Left ventricle myocardium superior (tissue), 1 donor: Measurements from ENCODE around the gene PCDHB11. TPM values are rescaled to one million over a fixed set of nuclear protein-coding genes. Genes with fewer than 3 reads are reported as not detected.
A peak's percentile ranks its signal among the peaks of the same experiment; 100 is the strongest.
"Not testable (repeated sequence)": the region's sequence is repeated elsewhere in the genome, so short reads cannot be mapped to it uniquely, and the experiment has no call there.

Experiments
- ATAC-seq: fragments of 200-7000 bp; cut with Tn5 transposase; one replicate; pipeline ENCODE4 v1.9.1; 2020; ENCODE audit warnings: mild to moderate bottlenecking, moderate library complexity
- DNase-seq: peaks from one replicate; pipeline ENCODE4 v3.0.0-alpha.2; 2020
- intact Hi-C: fragments of 100-400 bp; cut with micrococcal nuclease; formaldehyde crosslinking; loops from one replicate; pipeline ENCODE4 v1.11.0; 2022
- long read RNA-seq: library from polyadenylated mRNA; unstranded; transcript quantifications from one replicate; pipeline ENCODE4 v2.0.0, GENCODE V29; 2021
- total RNA-seq: library from RNA; stranded (reverse); fragmentation: NEBNext Ultra II Directional; extraction: Animal tissue kit (Norgen Biotek cat#: 25700); gene quantifications from one replicate; pipeline ENCODE4 v1.2.1, GENCODE V29; 2021
- donor health status: DM: no; HTN: yes; CAD: no; lungs with severe emphysema.

The PCDHB11 gene
- total RNA-seq = 0.74 TPM
- long read RNA-seq = 0 reads

- intact Hi-C loops = no loop called here
- DNase-seq = no peak
- ATAC-seq = no peak
Measured at GRCh38 chr5:141199359-141200235, at the start of gene PCDHB11. PCDHB11 (plus strand) TSS chr5:141199627; CDS start chr5:141199775, 148 bp downstream.

- DNase-seq = no peak
- intact Hi-C loops = no loop called here
- ATAC-seq = no peak
Measured at GRCh38 chr5:141149812-141150211, 49.6 kb upstream of the PCDHB11 start, which contains the start of gene PCDHB6. PCDHB6 (plus strand) TSS chr5:141150057; CDS start chr5:141150258, 201 bp downstream.

GRCh38 chr5:141150224-141150992 lies 49.0 kb upstream of the PCDHB11 start:
- intact Hi-C loops = no loop called here
- ATAC-seq = no peak
- DNase-seq = no peak

DNA sequence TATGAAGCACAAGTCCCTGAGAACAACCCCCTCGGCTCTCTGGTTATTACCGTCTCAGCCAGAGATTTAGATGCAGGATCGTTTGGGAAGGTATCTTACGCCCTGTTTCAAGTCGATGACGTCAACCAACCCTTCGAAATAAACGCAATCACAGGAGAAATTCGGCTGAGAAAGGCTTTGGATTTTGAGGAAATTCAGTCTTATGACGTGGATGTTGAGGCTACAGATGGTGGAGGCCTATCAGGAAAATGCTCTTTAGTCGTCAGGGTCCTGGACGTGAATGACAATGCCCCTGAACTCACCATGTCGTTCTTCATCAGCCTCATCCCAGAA lies 48.5 kb upstream of the PCDHB11 start:
- intact Hi-C loops = no loop called here
- ATAC-seq (no peak), DNase-seq (no peak)

GRCh38 chr5:141151632-141152031 lies 47.8 kb upstream of the PCDHB11 start:
- ATAC-seq, intact Hi-C loops, DNase-seq: not testable (repeated sequence)

- intact Hi-C loops, ATAC-seq, DNase-seq: not testable (repeated sequence)
Measured at GRCh38 chr5:141152096-141152495, 47.3 kb upstream of the PCDHB11 start.

DNA sequence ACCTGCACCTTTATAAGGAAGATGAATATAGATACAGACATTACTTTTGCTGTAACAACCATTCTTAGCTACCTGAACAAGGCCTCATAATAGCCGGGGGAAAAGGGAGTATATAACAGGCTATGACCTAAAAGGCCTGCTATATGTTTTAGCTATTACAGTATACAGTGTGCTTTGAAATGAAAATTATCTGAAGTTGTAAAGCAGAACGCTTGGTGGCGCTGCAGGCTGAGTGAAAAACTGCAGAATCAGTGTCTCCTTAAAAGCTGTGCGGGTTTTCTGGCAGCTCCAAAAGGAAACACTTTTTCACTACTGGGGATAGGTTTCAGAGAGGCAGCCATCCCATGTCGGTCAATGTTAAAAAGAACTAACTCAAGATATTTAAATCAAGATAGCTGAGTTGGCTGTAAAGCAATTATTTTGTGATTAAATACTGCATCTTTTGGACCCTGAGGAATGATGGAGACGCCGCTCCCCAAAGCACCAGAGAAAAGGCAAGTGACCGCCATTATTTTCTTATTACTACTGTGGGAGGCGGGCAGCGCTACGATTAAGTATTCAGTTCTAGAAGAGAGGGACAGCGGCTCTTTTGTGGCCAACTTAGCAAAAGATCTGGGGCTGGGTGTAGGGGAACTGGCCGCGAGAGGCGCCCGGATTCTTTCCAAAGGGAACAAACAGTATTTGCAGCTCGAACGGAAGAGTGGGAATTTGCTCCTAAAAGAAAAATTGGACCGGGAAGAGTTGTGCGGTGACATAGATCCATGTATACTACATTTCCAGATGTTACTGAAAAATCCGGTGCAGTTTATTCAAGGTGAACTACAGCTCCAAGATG lies 43.7 kb upstream of the PCDHB11 start:
- ATAC-seq (no peak), DNase-seq (no peak)
- intact Hi-C loops = no loop called here

DNA sequence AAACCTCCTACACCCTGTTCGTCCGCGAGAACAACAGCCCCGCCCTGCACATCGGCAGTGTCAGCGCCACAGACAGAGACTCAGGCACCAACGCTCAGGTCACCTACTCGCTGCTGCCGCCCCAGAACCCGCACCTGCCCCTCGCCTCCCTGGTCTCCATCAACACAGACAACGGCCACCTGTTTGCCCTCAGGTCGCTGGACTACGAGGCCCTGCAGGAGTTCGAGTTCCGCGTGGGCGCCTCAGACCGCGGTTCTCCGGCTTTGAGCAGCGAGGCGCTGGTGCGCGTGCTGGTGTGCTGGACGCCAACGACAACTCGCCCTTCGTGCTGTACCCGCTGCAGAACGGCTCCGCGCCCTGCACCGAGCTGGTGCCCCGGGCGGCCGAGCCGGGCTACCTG lies 42.1 kb upstream of the PCDHB11 start:
- ATAC-seq, DNase-seq, intact Hi-C loops: not testable (repeated sequence)

DNA sequence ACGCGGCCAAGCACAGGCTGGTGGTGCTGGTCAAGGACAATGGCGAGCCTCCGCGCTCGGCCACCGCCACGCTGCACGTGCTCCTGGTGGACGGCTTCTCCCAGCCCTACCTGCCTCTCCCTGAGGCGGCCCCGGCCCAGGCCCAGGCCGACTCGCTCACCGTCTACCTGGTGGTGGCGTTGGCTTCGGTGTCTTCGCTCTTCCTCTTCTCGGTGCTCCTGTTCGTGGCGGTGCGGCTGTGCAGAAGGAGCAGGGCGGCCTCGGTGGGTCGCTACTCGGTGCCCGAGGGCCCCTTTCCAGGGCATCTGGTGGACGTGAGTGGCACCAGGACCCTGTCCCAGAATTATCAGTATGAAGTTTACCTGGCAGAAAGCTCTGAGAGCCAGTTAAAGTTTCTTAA lies 41.5 kb upstream of the PCDHB11 start:
- DNase-seq, ATAC-seq, intact Hi-C loops: not testable (repeated sequence)

- ATAC-seq (no peak), DNase-seq (no peak)
- intact Hi-C loops = no loop called here
Measured at GRCh38 chr5:141172381-141173204, 26.8 kb upstream of the PCDHB11 start, which contains the start of gene PCDHB7. PCDHB7 (plus strand) TSS chr5:141172644; CDS start chr5:141172836, 192 bp downstream.

- DNase-seq, ATAC-seq, intact Hi-C loops: not testable (repeated sequence)
Measured at GRCh38 chr5:141174291-141175104, 24.9 kb upstream of the PCDHB11 start.

- no peak for DNase-seq
- intact Hi-C loops = no loop called here
- no peak for ATAC-seq
Measured at GRCh38 chr5:141175933-141176332, 23.5 kb upstream of the PCDHB11 start.

- DNase-seq, intact Hi-C loops: not testable (repeated sequence)
- peak; percentile 57 for ATAC-seq
Measured at GRCh38 chr5:141177577-141178191, 21.7 kb upstream of the PCDHB11 start, which contains the start of gene PCDHB8. PCDHB8 (plus strand) TSS chr5:141177790; CDS start chr5:141178035, 245 bp downstream.

- DNase-seq, intact Hi-C loops, ATAC-seq: not testable (repeated sequence)
Measured at GRCh38 chr5:141179371-141179770, 20.1 kb upstream of the PCDHB11 start.

- ATAC-seq, intact Hi-C loops, DNase-seq: not testable (repeated sequence)
Measured at GRCh38 chr5:141179876-141180275, 19.6 kb upstream of the PCDHB11 start.

GRCh38 chr5:141180313-141180712 lies 19.1 kb upstream of the PCDHB11 start:
- intact Hi-C loops = no loop called here
- DNase-seq = no peak
- ATAC-seq = no peak

- ATAC-seq (peak; percentile 54), DNase-seq (peak; percentile 37)
- intact Hi-C loops = no loop called here
Measured at GRCh38 chr5:141182248-141182647, 17.2 kb upstream of the PCDHB11 start, which contains the start of gene PCDHB16. PCDHB16 (plus strand) TSS chr5:141182387; CDS start chr5:141182560, 173 bp downstream.
